ENCODE results near the gene CYP4F12.

CYP4F12 gene

GRCh38 chr19:15717809-15718208 is 44.9 kb downstream of the CYP4F12 start:
- DNase-seq: no peak

- DNase-seq: no peak
These were observed 48.4 kb downstream of the CYP4F12 start for GRCh38 chr19:15721268-15721667.

DNA sequence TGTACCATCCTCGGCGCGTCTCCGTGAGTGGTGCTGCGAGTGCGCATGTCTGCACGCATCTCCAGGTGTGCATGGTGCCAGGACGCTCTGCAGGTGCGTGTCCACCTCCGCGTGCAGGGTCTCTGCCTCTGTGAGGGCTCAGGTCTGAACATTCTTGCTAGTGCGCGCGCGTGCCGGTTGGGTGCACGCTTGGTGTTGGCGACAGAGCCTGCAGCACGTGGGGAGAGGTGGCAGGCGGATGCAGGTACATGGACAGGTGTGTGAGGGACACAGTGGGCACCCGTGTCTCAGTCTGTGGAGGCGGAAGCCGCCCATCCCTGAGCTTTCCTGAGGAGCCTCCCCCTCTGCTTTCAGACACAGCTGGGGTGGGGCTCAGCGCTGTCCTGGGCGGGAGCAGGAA is 50.1 kb downstream of the CYP4F12 start:
- DNase-seq: no peak

DNA sequence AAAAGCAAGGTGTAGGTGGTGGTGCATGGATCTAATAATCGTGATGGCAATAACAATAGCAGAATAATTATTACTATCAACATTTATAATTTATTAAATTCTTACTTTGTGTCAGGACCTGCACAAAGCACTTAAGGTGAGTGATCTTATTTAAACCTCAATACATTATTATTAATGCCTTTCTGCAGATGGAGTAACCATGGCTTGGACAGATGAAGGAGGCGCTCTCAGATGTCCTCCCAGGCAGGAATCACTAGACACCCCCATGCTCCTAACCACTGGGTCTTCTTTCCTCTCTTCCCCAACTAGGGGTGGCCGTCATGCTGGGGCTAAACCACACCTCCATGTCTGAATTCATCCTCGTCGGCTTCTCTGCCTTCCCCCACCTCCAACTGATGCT is 54.8 kb downstream of the CYP4F12 start, which contains the start of gene OR10H2:
TSS of gene OR10H2 (plus strand) at position 301 of the 400 bp plus-strand sequence. CDS start at position 321, 20 bp downstream.
- DNase-seq: no peak

DNA sequence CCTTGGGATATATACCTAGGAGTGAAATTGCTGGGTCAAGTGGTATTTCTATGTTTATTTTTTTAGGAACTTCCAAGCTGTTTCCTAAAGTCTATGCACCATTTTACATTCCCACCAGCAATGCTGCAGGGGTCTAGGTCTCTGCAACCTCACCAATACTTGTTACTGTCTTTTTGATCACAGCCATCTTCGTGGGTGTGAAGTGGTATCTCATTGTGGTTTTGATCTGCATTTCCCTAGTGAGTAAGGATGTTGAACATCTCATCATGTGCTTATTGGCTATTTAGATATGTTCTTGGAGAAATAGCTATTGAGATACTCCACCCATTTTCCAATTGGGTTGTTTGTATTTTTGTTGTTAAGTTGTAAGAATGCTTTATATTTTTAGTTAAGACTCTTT is 57.7 kb downstream of the CYP4F12 start:
- DNase-seq: no peak

- DNase-seq: no peak
These were observed 59.5 kb downstream of the CYP4F12 start for GRCh38 chr19:15732388-15732787.

GRCh38 chr19:15733895-15734294 is 61.0 kb downstream of the CYP4F12 start:
- DNase-seq: no peak

DNA sequence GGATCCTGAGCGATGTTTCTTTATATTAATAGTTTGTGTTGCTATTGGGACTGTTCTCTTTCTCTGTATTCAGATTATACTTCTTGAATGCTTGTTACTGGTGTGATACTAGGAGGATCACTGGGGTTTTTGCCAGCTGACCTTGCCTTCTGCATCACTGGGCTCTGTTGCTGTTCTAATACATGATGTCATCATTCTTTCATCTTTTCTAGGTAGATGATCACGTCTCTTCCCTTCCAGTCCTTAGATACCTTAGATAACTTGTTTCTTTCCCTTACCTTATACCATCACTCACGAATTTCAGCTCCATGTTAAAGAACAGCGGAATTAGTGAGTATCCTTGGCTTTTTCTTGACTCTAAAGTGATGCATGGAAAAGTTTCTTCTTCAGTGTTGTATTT is 64.8 kb downstream of the CYP4F12 start, which contains the start of gene OR10H3:
TSS of gene OR10H3 (plus strand) at position 264 of the 400 bp plus-strand sequence. CDS start 3,408 bp downstream, outside the sequence.
- DNase-seq: no peak

- no peak for DNase-seq
These were observed 67.9 kb downstream of the CYP4F12 start for GRCh38 chr19:15740785-15741184.
